Liver (tissue), 9 donors: ENCODE measurements around the gene CCNY. TPM values are rescaled to one million over a fixed set of nuclear protein-coding genes. Genes with fewer than 3 reads are reported as not detected.

Experiments
- DNase-seq: peaks from one replicate; pipeline ENCODE4 v3.0.0-alpha.2; 2017; ENCODE audit warnings: low spot score
- H3K27ac ChIP-seq, 2 donors: one replicate each; pipeline ENCODE4 v1.7.0; 2013; ENCODE audit warnings: inconsistent platforms in 2 of 2, low read length in 2 of 2, control low read depth in 1 of 2, low read depth in 1 of 2, mild to moderate bottlenecking in 1 of 2
- H3K27me3 ChIP-seq, 4 donors: one replicate each; pipeline versions ENCODE4 v1.6.1 to v1.7.0; 2013; ENCODE audit warnings: low read length in 3 of 4, inconsistent platforms in 1 of 4, mild to moderate bottlenecking in 1 of 4, moderate library complexity in 1 of 4; ENCODE audit not compliant: control insufficient read depth in 4 of 4, insufficient read depth in 4 of 4
- H3K36me3 ChIP-seq, 4 donors: one replicate each; pipeline versions ENCODE4 v1.6.1 to v1.7.0; 2013; ENCODE audit warnings: low read length in 3 of 4, mild to moderate bottlenecking in 3 of 4, low read depth in 1 of 4, moderate library complexity in 1 of 4; ENCODE audit not compliant: control insufficient read depth in 4 of 4, insufficient read depth in 3 of 4
- H3K4me1 ChIP-seq, 4 donors: one replicate each; pipeline versions ENCODE4 v1.6.1 to v1.7.0; 2013; ENCODE audit warnings: low read length in 3 of 4, mild to moderate bottlenecking in 3 of 4, moderate library complexity in 1 of 4; ENCODE audit not compliant: control insufficient read depth in 4 of 4, insufficient read depth in 4 of 4
- H3K4me3 ChIP-seq, 3 donors: one replicate each; pipeline versions ENCODE4 v1.6.1 to v1.7.0; 2013; ENCODE audit warnings: low read length in 3 of 3, control low read depth in 1 of 3, low read depth in 1 of 3, mild to moderate bottlenecking in 1 of 3
- H3K9ac ChIP-seq, 2 donors: one replicate each; pipeline ENCODE4 v1.7.0; 2013; ENCODE audit warnings: low read length in 2 of 2, mild to moderate bottlenecking in 2 of 2, moderate library complexity in 2 of 2, control low read depth in 1 of 2, low read depth in 1 of 2
- H3K9me3 ChIP-seq, 4 donors: one replicate each; pipeline versions ENCODE4 v1.6.1 to v1.7.0; 2013; ENCODE audit warnings: low read length in 3 of 4; ENCODE audit not compliant: control insufficient read depth in 4 of 4
- ATF3 ChIP-seq: IDR thresholded peaks from 2 replicates; pipeline ENCODE4 v1.6.1; 2016; ENCODE audit warnings: antibody characterized with exemption
- CTCF ChIP-seq: fragments of 150-350 bp; IDR thresholded peaks from 2 replicates; pipeline ENCODE4 v1.5.1; 2017; ENCODE audit warnings: improper control_type of control experiment, low read depth, low read length; ENCODE audit not compliant: missing input control
- EGR1 ChIP-seq, 2 donors: IDR thresholded peaks; 2 replicates each; pipeline ENCODE4 v1.6.1; 2016 to 2018; ENCODE audit warnings: antibody characterized with exemption in 2 of 2, low read depth in 2 of 2
- FOXA1 ChIP-seq: IDR thresholded peaks from 2 replicates; pipeline ENCODE4 v1.6.1; 2016; ENCODE audit warnings: antibody characterized with exemption
- FOXA2 ChIP-seq: IDR thresholded peaks from 2 replicates; pipeline ENCODE4 v1.6.1; 2016; ENCODE audit warnings: antibody characterized with exemption
- GABPA ChIP-seq, 2 donors: IDR thresholded peaks in 1 of 2; conservative IDR thresholded peaks in 1 of 2; 2 replicates each; pipeline ENCODE4 v1.6.1; 2016; ENCODE audit warnings: antibody characterized with exemption in 2 of 2, mild to moderate bottlenecking in 1 of 2, moderate library complexity in 1 of 2
- HNF4A ChIP-seq, 2 donors: conservative IDR thresholded peaks; 2 replicates each; pipeline ENCODE4 v1.6.1; 2016; ENCODE audit warnings: antibody characterized with exemption in 2 of 2, mild to moderate bottlenecking in 2 of 2
- HNF4G ChIP-seq: IDR thresholded peaks from 2 replicates; pipeline ENCODE4 v1.6.1; 2016; ENCODE audit warnings: antibody characterized with exemption
- JUND ChIP-seq, 2 donors: IDR thresholded peaks; 2 replicates each; pipeline ENCODE4 v1.6.1; 2016; ENCODE audit warnings: antibody characterized with exemption in 2 of 2
- MAX ChIP-seq: IDR thresholded peaks from 2 replicates; pipeline ENCODE4 v1.6.1; 2016; ENCODE audit warnings: antibody characterized with exemption
- NR2F2 ChIP-seq: IDR thresholded peaks from 2 replicates; pipeline ENCODE4 v1.6.1; 2016; ENCODE audit warnings: antibody characterized with exemption
- RAD21 ChIP-seq, 2 donors: IDR thresholded peaks; 2 replicates each; pipeline ENCODE4 v1.6.1; 2016; ENCODE audit warnings: antibody characterized with exemption in 2 of 2, mild to moderate bottlenecking in 2 of 2
- REST ChIP-seq: IDR thresholded peaks from 2 replicates; pipeline ENCODE4 v1.6.1; 2016; ENCODE audit warnings: antibody characterized with exemption, mild to moderate bottlenecking
- RXRA ChIP-seq, 2 donors: IDR thresholded peaks; 2 replicates each; pipeline ENCODE4 v1.6.1; 2017 to 2018; ENCODE audit warnings: antibody characterized with exemption in 2 of 2, mild to moderate bottlenecking in 1 of 2
- SP1 ChIP-seq: IDR thresholded peaks from 2 replicates; pipeline ENCODE4 v1.6.1; 2018; ENCODE audit warnings: antibody characterized with exemption, mild to moderate bottlenecking
- TAF1 ChIP-seq: conservative IDR thresholded peaks from 2 replicates; pipeline ENCODE4 v1.6.1; 2016; ENCODE audit warnings: antibody characterized with exemption, mild to moderate bottlenecking
- YY1 ChIP-seq: IDR thresholded peaks from 2 replicates; pipeline ENCODE4 v1.6.1; 2016; ENCODE audit warnings: antibody characterized with exemption, mild to moderate bottlenecking
- ZBTB33 ChIP-seq: IDR thresholded peaks from 2 replicates; pipeline ENCODE4 v1.6.1; 2016; ENCODE audit warnings: antibody characterized with exemption
- WGBS: extraction: QIAGEN DNeasy Blood & Tissue Kit; methylation state at CpG from one replicate; pipeline ENCODE4 v1.1.7; 2013; 5-methylcytosine and 5-hydroxymethylcytosine counted together
- polyA plus RNA-seq, 2 donors: library from polyadenylated mRNA; stranded (reverse) in 1 of 2; unstranded in 1 of 2; fragments of 200-250 nt in 1 of 2; fragments of >200 nt in 1 of 2; fragmentation: Nextera tagmentation in 1 of 2; extraction: Ambion mirVana in 1 of 2; gene quantifications; one replicate each; pipeline versions ENCODE4 v1.2.1 to v1.2.3, GENCODE V29; 2013 to 2015
- total RNA-seq, 2 donors: library from RNA; depleted of rRNA; stranded (reverse); fragments of >200 nt; gene quantifications; one replicate each; pipeline ENCODE4 v1.2.3, GENCODE V29; 2014
- donor health status: healthy.
- donor health status: healthy.
- donor health status: healthy.
- donor health status: healthy.
- donor health status: healthy.

The CCNY gene
- total and polyA plus RNA-seq, 4 donors, result 17.6 to 38.4 (median 21.8) TPM

- H3K27ac ChIP-seq, result no peak overlapping the region
- peaks cover 4 to 44% (median 32%) of the 10 kb centered on the region in 4 donors for H3K36me3 ChIP-seq
- 96% methylated on average over 5 of the region's 5 CpGs for WGBS
- no peak for DNase-seq
- no peak overlapping the region for H3K4me3 ChIP-seq
- no peak for TF ChIP-seq ZBTB33
- TF ChIP-seq HNF4G, result no peak
- no peak for TF ChIP-seq REST
- TF ChIP-seq JUND (IDR thresholded peaks at IDR 0.05), result no peak
- no peak for TF ChIP-seq NR2F2
- TF ChIP-seq YY1, result no peak
- no peak for TF ChIP-seq FOXA2
- no peak for TF ChIP-seq ATF3
- no peak for TF ChIP-seq FOXA1
- TF ChIP-seq RAD21 (IDR thresholded peaks at IDR 0.05), result no peak
- no peak for TF ChIP-seq MAX
- TF ChIP-seq GABPA (IDR thresholded peaks at IDR 0.05 in 1 of 2, conservative IDR thresholded peaks at IDR 0.05 in 1 of 2), result no peak
- no peak for TF ChIP-seq RXRA (IDR thresholded peaks at IDR 0.05)
- TF ChIP-seq CTCF, result no peak
- no peak for TF ChIP-seq SP1
- no peak for TF ChIP-seq TAF1
- no peak for TF ChIP-seq EGR1 (IDR thresholded peaks at IDR 0.05; ENCODE audit: low read depth in 2 of 2)
- no peak for TF ChIP-seq HNF4A (conservative IDR thresholded peaks at IDR 0.05)
- no peaks in the 10 kb centered on the region for H3K9me3 ChIP-seq
- H3K4me1 ChIP-seq, result no peaks in the 10 kb centered on the region
- H3K27me3 ChIP-seq, result no peaks in the 10 kb centered on the region
- no peak overlapping the region for H3K9ac ChIP-seq
Observed at GRCh38 chr10:35532141-35532540, 195.8 kb downstream of the CCNY start.
